GM12864 (cell line): ENCODE measurements around the gene PELI2.
A peak's percentile ranks its signal among the peaks of the same experiment; 100 is the strongest.

Experiments
- DNase-seq: peaks from one replicate; pipeline ENCODE4 v3.0.0-alpha.2; 2011; ENCODE audit warnings: low read depth
- H3K4me3 ChIP-seq: 2 replicates; pipeline ENCODE4 v1.5.1; 2011; ENCODE audit warnings: mild to moderate bottlenecking, low read depth, low read length, control low read depth
- CTCF ChIP-seq: IDR thresholded peaks from 2 replicates; pipeline ENCODE4 v1.5.1; 2011; ENCODE audit warnings: low read depth, mild to moderate bottlenecking, moderate library complexity, low read length, control low read depth, inconsistent platforms; ENCODE audit errors: missing control alignments

Gene PELI2

GRCh38 chr14:56282179-56282578 lies 164.0 kb downstream of the PELI2 start:
- no peak overlapping the region for H3K4me3 ChIP-seq
- DNase-seq: no peak
- no peak for TF ChIP-seq CTCF

GRCh38 chr14:56284641-56285040 lies 166.4 kb downstream of the PELI2 start:
- no peak for TF ChIP-seq CTCF
- DNase-seq: no peak
- no peak overlapping the region for H3K4me3 ChIP-seq

- no peak for TF ChIP-seq CTCF
Measured at GRCh38 chr14:56289155-56289554, 170.9 kb downstream of the PELI2 start.

GRCh38 chr14:56290195-56290594 lies 172.0 kb downstream of the PELI2 start:
- H3K4me3 ChIP-seq: no peak overlapping the region
- DNase-seq: no peak
- TF ChIP-seq CTCF: no peak

More at GRCh38 chr14:56289155-56289554, 170.9 kb downstream of the PELI2 start:
- H3K4me3 ChIP-seq: no peak overlapping the region
- DNase-seq: no peak

- H3K4me3 ChIP-seq: no peak overlapping the region
- no peak for TF ChIP-seq CTCF
- DNase-seq: no peak
Measured at GRCh38 chr14:56292970-56293369, 174.8 kb downstream of the PELI2 start.

GRCh38 chr14:56293506-56293905 lies 175.3 kb downstream of the PELI2 start:
- no peak for DNase-seq
- no peak overlapping the region for H3K4me3 ChIP-seq
- no peak for TF ChIP-seq CTCF

- H3K4me3 ChIP-seq: no peak overlapping the region
- DNase-seq: no peak
- TF ChIP-seq CTCF: peak; percentile 16
Measured at GRCh38 chr14:56294128-56294527, 175.9 kb downstream of the PELI2 start.
